IMR-90 (cell line): ENCODE measurements around the gene MX1.

Experiments used
- CEBPB ChIP-seq: IDR thresholded peaks from 2 replicates; pipeline ENCODE4 v1.6.1; 2012; ENCODE audit warnings: low read depth, low read length, improper control_type of control experiment
- CTCF ChIP-seq: conservative IDR thresholded peaks from 2 replicates; pipeline ENCODE4 v1.5.1; 2012; ENCODE audit warnings: mild to moderate bottlenecking, low read depth, low read length, improper control_type of control experiment
- MAFK ChIP-seq: IDR thresholded peaks from 2 replicates; pipeline ENCODE4 v1.6.1; 2012; ENCODE audit warnings: low read depth, low read length, improper control_type of control experiment
- MXI1 ChIP-seq: IDR thresholded peaks from 2 replicates; pipeline ENCODE4 v1.6.1; 2012; ENCODE audit warnings: low read depth, mild to moderate bottlenecking, low read length, moderate library complexity, borderline replicate concordance
- POLR2A ChIP-seq: IDR thresholded peaks from 2 replicates; pipeline ENCODE4 v1.6.1; 2012; ENCODE audit warnings: mild to moderate bottlenecking, low read depth, low read length
- RAD21 ChIP-seq: IDR thresholded peaks from 2 replicates; pipeline ENCODE4 v1.6.1; 2012; ENCODE audit warnings: low read length, improper control_type of control experiment
- RCOR1 ChIP-seq: IDR thresholded peaks from 2 replicates; pipeline ENCODE4 v1.6.1; 2012; ENCODE audit warnings: mild to moderate bottlenecking, low read length, improper control_type of control experiment; ENCODE audit not compliant: insufficient replicate concordance

DNA sequence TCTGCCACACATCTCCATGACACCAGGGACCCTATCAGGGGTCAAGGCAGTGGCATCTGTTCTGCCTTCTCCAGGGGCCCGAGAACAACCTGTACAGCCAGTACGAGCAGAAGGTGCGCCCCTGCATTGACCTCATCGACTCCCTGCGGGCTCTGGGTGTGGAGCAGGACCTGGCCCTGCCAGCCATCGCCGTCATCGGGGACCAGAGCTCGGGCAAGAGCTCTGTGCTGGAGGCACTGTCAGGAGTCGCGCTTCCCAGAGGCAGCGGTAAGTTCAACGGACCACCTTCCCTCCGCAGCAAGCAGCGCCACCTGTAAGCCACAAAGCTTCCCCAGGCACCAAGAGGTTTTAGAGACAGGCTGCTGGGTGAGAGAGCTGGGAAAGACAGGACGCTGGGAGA lies 48.3 kb upstream of the MX1 start:
- TF ChIP-seq CTCF (no peak), RAD21 (no peak), MXI1 (no peak), MAFK (no peak), RCOR1 (no peak), CEBPB (no peak), POLR2A (no peak)
